B cell (primary cell): ENCODE data around the gene CST1.
"Not testable (repeated sequence)": the region's sequence is repeated elsewhere in the genome, so short reads cannot be mapped to it uniquely, and the experiment has no call there.

Experiments
- EZH2 ChIP-seq: IDR thresholded peaks from 2 replicates; pipeline ENCODE4 v1.6.1; 2012; ENCODE audit warnings: borderline replicate concordance, low read depth, mild to moderate bottlenecking, moderate library complexity, low read length; ENCODE audit not compliant: insufficient read depth, poor library complexity, severe bottlenecking
- TF ChIP-seq, protein P1 (sequence below): fragments of 200-600 bp; IDR thresholded peaks from one replicate; pipeline ENCODE4 v1.8.0; 2022; ENCODE audit warnings: antibody characterized with exemption, mild to moderate bottlenecking

DNA sequence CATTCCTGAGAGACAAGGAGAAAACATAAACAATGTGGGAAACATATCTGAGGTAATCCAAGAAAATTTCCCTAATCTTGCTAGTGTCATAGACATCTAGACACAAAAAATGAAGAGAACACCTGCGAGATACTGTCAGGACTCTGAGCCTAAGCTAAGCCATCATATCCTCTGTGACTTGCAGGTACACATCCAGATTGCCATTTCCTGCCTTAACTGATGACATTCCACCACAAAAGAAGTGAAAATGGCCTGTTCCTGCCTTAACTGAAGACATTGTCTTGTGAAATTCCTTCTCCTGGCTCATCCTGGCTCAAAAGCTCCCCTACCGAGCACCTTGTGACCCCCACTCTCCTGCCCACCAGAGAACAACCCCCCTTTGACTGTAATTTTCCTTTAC, 13.9 kb upstream of the CST1 start:
- TF ChIP-seq, protein P1, sequence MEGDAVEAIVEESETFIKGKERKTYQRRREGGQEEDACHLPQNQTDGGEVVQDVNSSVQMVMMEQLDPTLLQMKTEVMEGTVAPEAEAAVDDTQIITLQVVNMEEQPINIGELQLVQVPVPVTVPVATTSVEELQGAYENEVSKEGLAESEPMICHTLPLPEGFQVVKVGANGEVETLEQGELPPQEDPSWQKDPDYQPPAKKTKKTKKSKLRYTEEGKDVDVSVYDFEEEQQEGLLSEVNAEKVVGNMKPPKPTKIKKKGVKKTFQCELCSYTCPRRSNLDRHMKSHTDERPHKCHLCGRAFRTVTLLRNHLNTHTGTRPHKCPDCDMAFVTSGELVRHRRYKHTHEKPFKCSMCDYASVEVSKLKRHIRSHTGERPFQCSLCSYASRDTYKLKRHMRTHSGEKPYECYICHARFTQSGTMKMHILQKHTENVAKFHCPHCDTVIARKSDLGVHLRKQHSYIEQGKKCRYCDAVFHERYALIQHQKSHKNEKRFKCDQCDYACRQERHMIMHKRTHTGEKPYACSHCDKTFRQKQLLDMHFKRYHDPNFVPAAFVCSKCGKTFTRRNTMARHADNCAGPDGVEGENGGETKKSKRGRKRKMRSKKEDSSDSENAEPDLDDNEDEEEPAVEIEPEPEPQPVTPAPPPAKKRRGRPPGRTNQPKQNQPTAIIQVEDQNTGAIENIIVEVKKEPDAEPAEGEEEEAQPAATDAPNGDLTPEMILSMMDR = not testable (repeated sequence)
- not testable (repeated sequence) for TF ChIP-seq EZH2
